Measurements from ENCODE around the gene RNF166. TPM values are rescaled to one million over a fixed set of nuclear protein-coding genes. Genes with fewer than 3 reads are reported as not detected.

The RNF166 gene
- polyA plus RNA-seq, 1 donor from 2014 or later: 34.4 TPM

DNA sequence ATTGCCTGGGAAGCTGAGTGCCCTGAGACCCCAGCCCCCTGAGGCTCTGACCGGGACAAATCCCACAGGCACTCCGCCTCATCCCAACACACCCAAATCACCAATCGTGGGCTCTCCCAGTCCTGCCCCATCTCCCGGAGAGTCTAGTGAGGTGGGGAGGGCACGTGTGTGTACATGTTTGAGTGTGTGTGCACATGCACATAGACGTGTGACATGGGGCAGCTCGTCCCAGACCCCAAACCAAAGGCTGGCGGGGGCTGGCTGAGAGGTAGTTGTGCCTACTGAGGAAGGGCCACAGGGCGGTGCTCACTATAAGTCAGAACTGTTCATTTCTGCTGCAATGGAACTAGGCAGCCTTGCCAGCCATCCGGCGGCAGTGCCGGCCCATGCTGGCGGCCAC is 28.5 kb downstream of the RNF166 start:
- TF ChIP-seq POLR2AphosphoS5 (IDR thresholded peaks at IDR 0.05) (no peak), RAD21 (conservative IDR thresholded peaks at IDR 0.05) (no peak), EZH2 (IDR thresholded peaks at IDR 0.05; ENCODE audit: borderline replicate concordance, insufficient read depth, low read length, poor library complexity, severe bottlenecking) (no peak), MXI1 (conservative IDR thresholded peaks at IDR 0.05; ENCODE audit: poor library complexity, severe bottlenecking) (no peak), SMC3 (conservative IDR thresholded peaks at IDR 0.05; ENCODE audit: poor library complexity) (no peak), TAF1 (IDR thresholded peaks at IDR 0.05; ENCODE audit: low read depth) (no peak)
- TF ChIP-seq, protein P1, sequence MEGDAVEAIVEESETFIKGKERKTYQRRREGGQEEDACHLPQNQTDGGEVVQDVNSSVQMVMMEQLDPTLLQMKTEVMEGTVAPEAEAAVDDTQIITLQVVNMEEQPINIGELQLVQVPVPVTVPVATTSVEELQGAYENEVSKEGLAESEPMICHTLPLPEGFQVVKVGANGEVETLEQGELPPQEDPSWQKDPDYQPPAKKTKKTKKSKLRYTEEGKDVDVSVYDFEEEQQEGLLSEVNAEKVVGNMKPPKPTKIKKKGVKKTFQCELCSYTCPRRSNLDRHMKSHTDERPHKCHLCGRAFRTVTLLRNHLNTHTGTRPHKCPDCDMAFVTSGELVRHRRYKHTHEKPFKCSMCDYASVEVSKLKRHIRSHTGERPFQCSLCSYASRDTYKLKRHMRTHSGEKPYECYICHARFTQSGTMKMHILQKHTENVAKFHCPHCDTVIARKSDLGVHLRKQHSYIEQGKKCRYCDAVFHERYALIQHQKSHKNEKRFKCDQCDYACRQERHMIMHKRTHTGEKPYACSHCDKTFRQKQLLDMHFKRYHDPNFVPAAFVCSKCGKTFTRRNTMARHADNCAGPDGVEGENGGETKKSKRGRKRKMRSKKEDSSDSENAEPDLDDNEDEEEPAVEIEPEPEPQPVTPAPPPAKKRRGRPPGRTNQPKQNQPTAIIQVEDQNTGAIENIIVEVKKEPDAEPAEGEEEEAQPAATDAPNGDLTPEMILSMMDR (IDR thresholded peaks at IDR 0.05; ENCODE audit: poor library complexity, severe bottlenecking): no peak
- H3K4me2 ChIP-seq (ENCODE audit: low read length): no peak overlapping the region
- no peaks in the 10 kb centered on the region for H3K27me3 ChIP-seq (ENCODE audit: insufficient read depth, low read depth, low read length)
- H3K27ac ChIP-seq (ENCODE audit: low read length): no peak overlapping the region
- H3K9me2 ChIP-seq (ENCODE audit: insufficient read depth, low read length): no peaks in the 10 kb centered on the region
- H4K20me1 ChIP-seq (ENCODE audit: insufficient read depth): no peaks in the 10 kb centered on the region
- H3K4me3 ChIP-seq (ENCODE audit: low read length): no peak overlapping the region
- H3K9ac ChIP-seq (ENCODE audit: low read length): no peak overlapping the region
- no peak overlapping the region for H2AFZ ChIP-seq (ENCODE audit: low read depth, low read length)
- no peaks in the 10 kb centered on the region for H3K36me3 ChIP-seq (ENCODE audit: insufficient read depth, low read length)
- H3F3A ChIP-seq (ENCODE audit: insufficient read depth, low read length, poor library complexity, severe bottlenecking): no peaks in the 10 kb centered on the region
- H3K9me3 ChIP-seq (ENCODE audit: low read length): no peaks in the 10 kb centered on the region
- no peaks in the 10 kb centered on the region for H3K79me2 ChIP-seq (replicated peaks; ENCODE audit: insufficient read depth, low read length)

DNA sequence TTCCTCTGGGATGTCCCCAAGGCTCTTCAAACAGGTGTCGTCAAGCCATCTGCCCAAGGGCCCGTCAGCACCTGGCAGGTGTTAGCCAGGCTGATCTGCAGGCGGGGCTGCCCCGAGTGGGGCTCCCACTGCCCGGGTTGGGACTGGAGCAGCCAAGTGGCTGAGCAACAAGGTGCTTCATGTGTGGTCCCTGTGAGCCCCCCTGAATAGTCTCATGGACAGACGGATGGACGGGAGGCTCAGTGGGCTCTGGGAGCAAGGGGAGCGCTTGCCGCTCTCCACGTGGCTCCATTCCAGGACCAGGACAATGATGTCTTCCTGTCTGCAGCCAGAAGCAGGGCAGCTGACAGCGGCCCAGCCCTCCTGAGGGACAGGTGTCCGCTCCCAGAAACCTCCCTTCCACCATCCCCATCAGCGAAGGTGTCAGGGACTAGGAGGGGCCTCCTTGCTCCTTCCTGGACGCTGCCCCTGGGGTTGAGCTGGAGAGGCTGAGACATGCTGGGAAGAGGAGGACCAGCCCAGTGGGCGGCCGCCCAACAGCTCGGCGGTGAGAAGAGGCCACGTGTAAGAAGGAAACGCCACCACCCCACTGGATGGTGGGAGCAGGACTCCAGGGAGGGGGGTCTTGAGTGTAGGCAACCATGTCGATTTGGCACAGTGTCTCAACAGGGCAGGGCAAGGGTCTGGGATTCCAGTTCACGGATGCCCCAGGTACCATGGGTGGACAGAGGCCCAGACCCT is 29.5 kb downstream of the RNF166 start:
- H3K4me2 ChIP-seq (ENCODE audit: low read length): no peak overlapping the region
- no peak overlapping the region for H3K4me3 ChIP-seq (ENCODE audit: low read length)
- no peak for TF ChIP-seq RAD21 (conservative IDR thresholded peaks at IDR 0.05)
- TF ChIP-seq EP300 (conservative IDR thresholded peaks at IDR 0.05; ENCODE audit: poor library complexity, severe bottlenecking): no peak
- TF ChIP-seq EZH2 (IDR thresholded peaks at IDR 0.05; ENCODE audit: borderline replicate concordance, insufficient read depth, low read length, poor library complexity, severe bottlenecking): no peak
- TF ChIP-seq TAF1 (IDR thresholded peaks at IDR 0.05; ENCODE audit: low read depth): no peak
- TF ChIP-seq, protein P2, sequence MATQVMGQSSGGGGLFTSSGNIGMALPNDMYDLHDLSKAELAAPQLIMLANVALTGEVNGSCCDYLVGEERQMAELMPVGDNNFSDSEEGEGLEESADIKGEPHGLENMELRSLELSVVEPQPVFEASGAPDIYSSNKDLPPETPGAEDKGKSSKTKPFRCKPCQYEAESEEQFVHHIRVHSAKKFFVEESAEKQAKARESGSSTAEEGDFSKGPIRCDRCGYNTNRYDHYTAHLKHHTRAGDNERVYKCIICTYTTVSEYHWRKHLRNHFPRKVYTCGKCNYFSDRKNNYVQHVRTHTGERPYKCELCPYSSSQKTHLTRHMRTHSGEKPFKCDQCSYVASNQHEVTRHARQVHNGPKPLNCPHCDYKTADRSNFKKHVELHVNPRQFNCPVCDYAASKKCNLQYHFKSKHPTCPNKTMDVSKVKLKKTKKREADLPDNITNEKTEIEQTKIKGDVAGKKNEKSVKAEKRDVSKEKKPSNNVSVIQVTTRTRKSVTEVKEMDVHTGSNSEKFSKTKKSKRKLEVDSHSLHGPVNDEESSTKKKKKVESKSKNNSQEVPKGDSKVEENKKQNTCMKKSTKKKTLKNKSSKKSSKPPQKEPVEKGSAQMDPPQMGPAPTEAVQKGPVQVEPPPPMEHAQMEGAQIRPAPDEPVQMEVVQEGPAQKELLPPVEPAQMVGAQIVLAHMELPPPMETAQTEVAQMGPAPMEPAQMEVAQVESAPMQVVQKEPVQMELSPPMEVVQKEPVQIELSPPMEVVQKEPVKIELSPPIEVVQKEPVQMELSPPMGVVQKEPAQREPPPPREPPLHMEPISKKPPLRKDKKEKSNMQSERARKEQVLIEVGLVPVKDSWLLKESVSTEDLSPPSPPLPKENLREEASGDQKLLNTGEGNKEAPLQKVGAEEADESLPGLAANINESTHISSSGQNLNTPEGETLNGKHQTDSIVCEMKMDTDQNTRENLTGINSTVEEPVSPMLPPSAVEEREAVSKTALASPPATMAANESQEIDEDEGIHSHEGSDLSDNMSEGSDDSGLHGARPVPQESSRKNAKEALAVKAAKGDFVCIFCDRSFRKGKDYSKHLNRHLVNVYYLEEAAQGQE (IDR thresholded peaks at IDR 0.05; ENCODE audit: borderline replicate concordance): no peak
- no peak for TF ChIP-seq SMC3 (conservative IDR thresholded peaks at IDR 0.05; ENCODE audit: poor library complexity)
- no peak for TF ChIP-seq POLR2AphosphoS5 (IDR thresholded peaks at IDR 0.05)
- no peak for TF ChIP-seq MXI1 (conservative IDR thresholded peaks at IDR 0.05; ENCODE audit: poor library complexity, severe bottlenecking)
- TF ChIP-seq, protein P1 (IDR thresholded peaks at IDR 0.05; ENCODE audit: poor library complexity, severe bottlenecking): no peak
- H3K27me3 ChIP-seq (ENCODE audit: insufficient read depth, low read depth, low read length): no peaks in the 10 kb centered on the region
- H3K36me3 ChIP-seq (ENCODE audit: insufficient read depth, low read length): no peaks in the 10 kb centered on the region
- H4K20me1 ChIP-seq (ENCODE audit: insufficient read depth): no peaks in the 10 kb centered on the region
- H3K27ac ChIP-seq (ENCODE audit: low read length): no peak overlapping the region
- H3K9me2 ChIP-seq (ENCODE audit: insufficient read depth, low read length): no peaks in the 10 kb centered on the region
- H3F3A ChIP-seq (ENCODE audit: insufficient read depth, low read length, poor library complexity, severe bottlenecking): no peaks in the 10 kb centered on the region
- H2AFZ ChIP-seq (ENCODE audit: low read depth, low read length): no peak overlapping the region
- no peaks in the 10 kb centered on the region for H3K79me2 ChIP-seq (replicated peaks; ENCODE audit: insufficient read depth, low read length)
- no peaks in the 10 kb centered on the region for H3K9me3 ChIP-seq (ENCODE audit: low read length)
- no peak overlapping the region for H3K9ac ChIP-seq (ENCODE audit: low read length)

Measured in neural cell (in vitro differentiated cells).